ENCODE measurements around the gene COG7. TPM values are rescaled to one million over a fixed set of nuclear protein-coding genes. Genes with fewer than 3 reads are reported as not detected.

COG7 gene
- total RNA-seq, 4 donors from 2014 or later: 6.9 to 18.6 (median 16.0) TPM

DNA sequence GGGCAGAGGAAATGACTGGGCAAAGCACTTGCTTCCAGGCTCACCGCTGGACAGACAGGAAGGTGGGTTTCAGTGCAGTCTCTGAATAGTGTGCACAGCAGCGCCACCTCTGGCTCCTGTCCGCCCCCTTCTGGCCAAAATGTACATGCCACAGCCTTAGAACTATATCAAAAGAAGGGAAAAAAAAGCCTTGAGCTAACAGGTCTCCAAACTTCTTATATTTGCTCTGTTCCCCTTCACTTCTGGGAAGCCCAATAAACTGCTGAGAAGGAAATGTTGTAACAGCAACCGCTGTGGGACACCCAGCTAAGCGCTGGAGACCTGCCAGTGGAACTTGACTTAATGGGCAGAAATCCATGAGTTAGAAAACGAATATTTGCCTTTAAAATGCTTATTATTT lies 17.5 kb downstream of the COG7 start:
- ATAC-seq: peak; percentile 74
- no peak overlapping the region for H3K27ac ChIP-seq
- TF ChIP-seq, protein P1, sequence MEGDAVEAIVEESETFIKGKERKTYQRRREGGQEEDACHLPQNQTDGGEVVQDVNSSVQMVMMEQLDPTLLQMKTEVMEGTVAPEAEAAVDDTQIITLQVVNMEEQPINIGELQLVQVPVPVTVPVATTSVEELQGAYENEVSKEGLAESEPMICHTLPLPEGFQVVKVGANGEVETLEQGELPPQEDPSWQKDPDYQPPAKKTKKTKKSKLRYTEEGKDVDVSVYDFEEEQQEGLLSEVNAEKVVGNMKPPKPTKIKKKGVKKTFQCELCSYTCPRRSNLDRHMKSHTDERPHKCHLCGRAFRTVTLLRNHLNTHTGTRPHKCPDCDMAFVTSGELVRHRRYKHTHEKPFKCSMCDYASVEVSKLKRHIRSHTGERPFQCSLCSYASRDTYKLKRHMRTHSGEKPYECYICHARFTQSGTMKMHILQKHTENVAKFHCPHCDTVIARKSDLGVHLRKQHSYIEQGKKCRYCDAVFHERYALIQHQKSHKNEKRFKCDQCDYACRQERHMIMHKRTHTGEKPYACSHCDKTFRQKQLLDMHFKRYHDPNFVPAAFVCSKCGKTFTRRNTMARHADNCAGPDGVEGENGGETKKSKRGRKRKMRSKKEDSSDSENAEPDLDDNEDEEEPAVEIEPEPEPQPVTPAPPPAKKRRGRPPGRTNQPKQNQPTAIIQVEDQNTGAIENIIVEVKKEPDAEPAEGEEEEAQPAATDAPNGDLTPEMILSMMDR (IDR thresholded peaks at IDR 0.05): peak; percentile 65 to 79 (median 73)
- no peak for TF ChIP-seq POLR2A (IDR thresholded peaks at IDR 0.05)
- 32 to 54% methylated on average over 4 to 6 of the region's 6 CpGs for WGBS, 2 donors (ENCODE audit: low coverage in 1 of 2)
- H3K4me1 ChIP-seq: peaks cover 0 to 15% (median 0%) of the 10 kb centered on the region in 3 donors
- no peaks in the 10 kb centered on the region for H3K9me3 ChIP-seq
- H3K27me3 ChIP-seq: no peaks in the 10 kb centered on the region
- H3K36me3 ChIP-seq: peaks cover 0 to 80% of the 10 kb centered on the region in 2 donors
- no peak overlapping the region for H3K4me3 ChIP-seq

DNA sequence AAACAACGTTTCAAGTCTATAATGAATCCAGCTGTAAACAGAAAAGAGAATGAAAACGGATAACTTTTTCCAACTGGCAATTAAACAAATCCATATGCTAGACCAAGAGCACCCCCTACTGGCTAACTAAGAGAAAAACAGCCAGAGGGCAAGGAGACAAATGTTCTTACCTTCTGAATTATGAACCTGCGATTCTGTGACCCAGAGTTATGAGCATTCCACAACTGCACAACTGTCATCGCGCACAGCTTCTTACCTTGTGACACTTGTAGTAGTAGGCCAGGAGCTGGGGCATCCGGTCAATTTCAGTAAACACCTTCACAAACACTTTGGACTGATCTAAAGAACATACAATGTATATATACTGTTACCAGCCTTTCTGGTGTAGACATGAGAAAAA lies 18.6 kb downstream of the COG7 start:
- no peak overlapping the region for H3K4me3 ChIP-seq
- ATAC-seq: no peak
- H3K27me3 ChIP-seq: no peaks in the 10 kb centered on the region
- no peak overlapping the region for H3K27ac ChIP-seq
- TF ChIP-seq POLR2AphosphoS5 (IDR thresholded peaks at IDR 0.05): no peak
- TF ChIP-seq, protein P1 (IDR thresholded peaks at IDR 0.05): peak; percentile 85 to 91 (median 88)
- 17 to 22% methylated on average over 4 to 6 of the region's 6 CpGs for WGBS, 2 donors (ENCODE audit: low coverage in 1 of 2)
- peaks cover 0 to 80% of the 10 kb centered on the region in 2 donors for H3K36me3 ChIP-seq
- H3K4me1 ChIP-seq: peaks cover 0 to 15% (median 0%) of the 10 kb centered on the region in 3 donors
- no peaks in the 10 kb centered on the region for H3K9me3 ChIP-seq

DNA sequence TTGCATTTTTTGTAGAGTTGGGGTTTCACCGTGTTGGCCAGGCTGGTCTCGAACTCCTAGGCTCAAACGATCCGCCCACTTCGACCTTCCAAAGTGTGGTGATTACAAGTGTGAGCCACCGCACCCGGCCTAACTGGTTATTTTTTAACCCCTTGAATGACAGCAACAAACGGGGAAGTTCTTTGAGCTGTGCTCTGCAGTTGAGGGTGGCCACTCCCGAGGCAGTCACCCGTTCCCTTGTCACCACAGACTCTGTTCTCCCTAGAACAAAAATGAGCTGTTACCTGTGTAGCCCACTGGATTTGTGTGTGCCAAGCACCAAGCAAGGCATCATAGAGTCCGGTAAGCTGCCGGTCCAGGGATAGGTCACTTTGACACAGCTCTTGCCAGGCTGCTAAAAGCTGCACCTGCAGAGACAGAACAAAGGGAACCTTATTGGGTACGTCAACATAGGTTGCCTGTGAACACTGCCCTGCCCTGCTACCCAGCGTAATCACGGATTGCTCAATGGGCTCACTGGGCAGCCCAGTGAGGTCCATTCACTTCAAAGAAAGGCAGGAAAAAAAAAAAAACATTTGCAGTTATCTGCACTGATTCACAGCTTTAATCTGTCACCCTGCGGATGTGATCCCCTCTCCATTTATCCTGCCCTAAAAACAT lies 19.6 kb downstream of the COG7 start:
- TF ChIP-seq, protein P1 (IDR thresholded peaks at IDR 0.05): no peak
- TF ChIP-seq POLR2AphosphoS5 (IDR thresholded peaks at IDR 0.05): no peak
- no peak for TF ChIP-seq POLR2A (IDR thresholded peaks at IDR 0.05)
- TF ChIP-seq EP300 (IDR thresholded peaks at IDR 0.05): no peak
- no peak for ATAC-seq
- Histone ChIP-seq H3K36me3 (peaks cover 0 to 78% of the 10 kb centered on the region in 2 donors), H3K4me3 (no peak overlapping the region), H3K4me1 (peaks cover 0 to 15% (median 0%) of the 10 kb centered on the region in 3 donors), H3K9me3 (no peaks in the 10 kb centered on the region), H3K27me3 (no peaks in the 10 kb centered on the region), H3K27ac (no peak overlapping the region)
- 67 to 91% methylated on average over 1 to 4 of the region's 16 CpGs for WGBS, 2 donors (ENCODE audit: low coverage in 1 of 2)

DNA sequence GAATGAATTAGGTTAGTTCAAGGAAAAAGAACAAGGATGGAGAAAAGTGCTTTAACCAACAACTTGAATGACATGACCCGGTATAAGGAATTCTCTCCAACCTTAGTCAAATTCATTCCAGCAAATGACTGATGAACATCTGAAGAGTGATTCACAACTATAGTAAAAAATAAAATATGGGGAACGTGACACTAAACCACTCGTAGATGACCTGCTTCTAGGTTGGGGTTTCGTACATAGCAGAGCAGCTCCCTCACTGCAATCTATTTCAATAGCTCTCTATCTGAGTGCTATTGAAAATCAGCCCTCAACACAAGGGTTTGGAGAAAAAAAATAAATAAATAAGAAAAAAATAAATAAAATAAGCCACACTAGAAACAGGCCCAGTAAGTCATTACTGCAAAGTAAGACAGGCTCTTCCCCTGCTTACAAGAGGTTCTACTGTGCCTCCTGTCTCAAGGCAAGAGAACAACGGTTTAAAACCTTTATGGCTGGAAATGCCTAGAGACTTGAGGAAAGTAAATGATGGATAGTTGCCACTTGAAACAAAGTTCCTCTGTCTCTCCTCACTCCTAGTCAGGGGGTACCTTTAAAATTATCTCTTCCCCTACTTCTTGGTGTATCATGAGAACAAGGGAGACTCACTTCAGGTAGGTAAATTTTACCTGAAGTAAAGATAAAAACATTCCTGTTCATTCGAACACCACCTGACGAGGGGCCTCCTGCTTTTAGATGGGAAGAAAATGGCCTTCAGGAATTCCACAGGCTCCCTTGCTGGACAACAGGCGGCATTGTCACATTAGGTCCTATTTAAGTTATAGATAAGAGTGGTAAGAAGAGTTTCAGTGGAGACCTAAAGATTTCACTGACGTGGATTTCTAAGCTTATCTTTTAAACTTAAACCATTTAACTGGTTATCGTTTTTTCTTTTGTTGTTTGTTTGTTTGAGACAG lies 20.5 kb downstream of the COG7 start:
- Histone ChIP-seq H3K9me3 (no peaks in the 10 kb centered on the region), H3K27ac (no peak overlapping the region), H3K36me3 (peaks cover 0 to 69% of the 10 kb centered on the region in 2 donors), H3K27me3 (no peaks in the 10 kb centered on the region), H3K4me3 (no peak overlapping the region), H3K4me1 (peaks cover 0 to 15% (median 0%) of the 10 kb centered on the region in 3 donors)
- 78 to 80% methylated on average over 10 of the region's 10 CpGs for WGBS, 2 donors (ENCODE audit: low coverage in 1 of 2)
- TF ChIP-seq EP300 (IDR thresholded peaks at IDR 0.05) (no peak), POLR2AphosphoS5 (IDR thresholded peaks at IDR 0.05) (no peak), POLR2A (IDR thresholded peaks at IDR 0.05) (no peak)
- TF ChIP-seq, protein P1 (IDR thresholded peaks at IDR 0.05): peak in 2 of 4 experiments; percentile 7 to 9
- ATAC-seq: no peak
